Activated CD8-positive, alpha-beta T cell treated with anti-CD3 and anti-CD28 coated beads for 36 hours (primary cell): ENCODE measurements around the gene VPREB3. TPM values are rescaled to one million over a fixed set of nuclear protein-coding genes. Genes with fewer than 3 reads are reported as not detected.

ENCODE experiments used
- ATAC-seq: fragments of 200-7000 bp; cut with Tn5 transposase; one replicate; pipeline ENCODE4 v1.10.0; 2021; ENCODE audit warnings: mild to moderate bottlenecking, moderate library complexity
- CTCF ChIA-PET: fragments of 350-600 bp; sonication (Branson Sonifier 250); formaldehyde crosslinking; loops from one replicate; lab custom pipeline; 2021; ENCODE audit warnings: antibody characterized with exemption; lab: Charles Lee
- POLR2A ChIA-PET: fragments of 350-600 bp; sonication (Branson Sonifier 250); formaldehyde crosslinking; loops from one replicate; lab custom pipeline; 2021; ENCODE audit warnings: antibody characterized with exemption; lab: Charles Lee
- DNase-seq: peaks from one replicate; pipeline ENCODE4 v3.0.0-alpha.2; 2020
- H3K27ac Mint-ChIP-seq: one replicate; pipeline ENCODE4 v1.8.0; 2021; ENCODE audit warnings: mild to moderate bottlenecking, mixed read lengths
- H3K27me3 Mint-ChIP-seq: one replicate; pipeline ENCODE4 v1.8.0; 2021; ENCODE audit warnings: mixed read lengths
- H3K36me3 Mint-ChIP-seq: one replicate; pipeline ENCODE4 v1.8.0; 2021; ENCODE audit warnings: low read depth, mixed read lengths
- H3K4me1 Mint-ChIP-seq: one replicate; pipeline ENCODE4 v1.8.0; 2021; ENCODE audit warnings: low read depth, mixed read lengths
- H3K4me3 Mint-ChIP-seq: one replicate; pipeline ENCODE4 v1.8.0; 2021; ENCODE audit warnings: mild to moderate bottlenecking, moderate library complexity, mixed read lengths
- H3K9me3 Mint-ChIP-seq: one replicate; pipeline ENCODE4 v1.8.0; 2021; ENCODE audit warnings: mixed read lengths
- intact Hi-C: fragments of 100-400 bp; cut with micrococcal nuclease; formaldehyde crosslinking; loops from one replicate; pipeline ENCODE4 v1.10.0; 2022
- total RNA-seq, 2 experiments: library from RNA; stranded (reverse); gene quantifications; one replicate each; pipeline ENCODE4 v1.2.3, GENCODE V29; 2021
- TF ChIP-seq, protein P1 (sequence below): fragments of 200-600 bp; IDR thresholded peaks from one replicate; pipeline ENCODE4 v1.8.0; 2022; ENCODE audit warnings: antibody characterized with exemption, mild to moderate bottlenecking

VPREB3 gene
- total RNA-seq, 2 experiments from 2014 or later = not detected

DNA sequence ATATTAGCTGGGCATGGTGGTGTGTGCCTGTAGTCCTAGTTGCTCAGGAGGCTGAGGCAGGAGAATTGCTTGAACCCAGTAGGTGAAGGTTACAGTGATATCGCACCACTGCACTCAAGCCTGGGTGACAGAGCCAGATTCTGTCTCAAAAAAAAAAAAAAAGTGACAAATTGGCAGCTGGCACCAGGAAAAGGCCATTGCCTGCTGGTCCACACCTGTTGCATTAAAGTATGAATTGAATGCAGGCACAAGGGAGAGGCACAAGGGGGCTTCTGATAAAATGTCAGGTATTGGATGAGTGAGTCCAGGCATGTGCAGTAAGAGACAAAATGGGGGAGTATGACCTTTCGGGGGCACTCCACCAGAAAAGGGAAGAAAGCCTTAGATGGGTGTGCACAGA lies 31.5 kb downstream of the VPREB3 start:
- Mint-ChIP-seq H3K27ac (no peak overlapping the region), H3K4me1 (no peaks in the 10 kb centered on the region), H3K4me3 (no peak overlapping the region), H3K27me3 (peaks cover 2% of the 10 kb centered on the region), H3K36me3 (no peaks in the 10 kb centered on the region), H3K9me3 (no peaks in the 10 kb centered on the region)
- DNase-seq = no peak
- TF ChIP-seq, protein P1, sequence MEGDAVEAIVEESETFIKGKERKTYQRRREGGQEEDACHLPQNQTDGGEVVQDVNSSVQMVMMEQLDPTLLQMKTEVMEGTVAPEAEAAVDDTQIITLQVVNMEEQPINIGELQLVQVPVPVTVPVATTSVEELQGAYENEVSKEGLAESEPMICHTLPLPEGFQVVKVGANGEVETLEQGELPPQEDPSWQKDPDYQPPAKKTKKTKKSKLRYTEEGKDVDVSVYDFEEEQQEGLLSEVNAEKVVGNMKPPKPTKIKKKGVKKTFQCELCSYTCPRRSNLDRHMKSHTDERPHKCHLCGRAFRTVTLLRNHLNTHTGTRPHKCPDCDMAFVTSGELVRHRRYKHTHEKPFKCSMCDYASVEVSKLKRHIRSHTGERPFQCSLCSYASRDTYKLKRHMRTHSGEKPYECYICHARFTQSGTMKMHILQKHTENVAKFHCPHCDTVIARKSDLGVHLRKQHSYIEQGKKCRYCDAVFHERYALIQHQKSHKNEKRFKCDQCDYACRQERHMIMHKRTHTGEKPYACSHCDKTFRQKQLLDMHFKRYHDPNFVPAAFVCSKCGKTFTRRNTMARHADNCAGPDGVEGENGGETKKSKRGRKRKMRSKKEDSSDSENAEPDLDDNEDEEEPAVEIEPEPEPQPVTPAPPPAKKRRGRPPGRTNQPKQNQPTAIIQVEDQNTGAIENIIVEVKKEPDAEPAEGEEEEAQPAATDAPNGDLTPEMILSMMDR = no peak
- ChIA-PET POLR2A (interaction anchor here (0.6 kb wide), 1 partner anchor 41 kb away, joined by 3 read pairs; no protein-coding TSS in a partner anchor), CTCF (no interaction called here)
- ATAC-seq = no peak
- intact Hi-C loops = no loop called here

DNA sequence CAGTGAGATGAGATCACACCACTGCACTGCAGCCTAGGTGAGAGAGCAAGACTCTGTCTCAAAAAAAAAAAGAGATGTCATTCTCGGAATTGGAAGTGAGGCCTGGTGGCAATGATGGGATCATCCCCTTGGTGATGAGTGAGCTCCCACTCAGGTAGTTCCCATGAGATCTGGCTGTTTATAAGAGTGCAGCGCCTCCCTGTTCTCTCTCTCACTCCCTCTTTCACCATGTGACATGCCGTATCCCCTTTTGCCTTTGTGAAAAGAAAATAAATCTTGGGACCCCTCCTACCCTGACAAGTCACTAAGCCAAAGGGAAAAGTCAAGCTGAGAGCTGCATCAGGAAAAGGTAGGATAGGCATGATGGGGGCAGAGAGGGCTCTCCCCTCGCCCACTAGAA lies 32.1 kb downstream of the VPREB3 start:
- Mint-ChIP-seq H3K27ac (no peak overlapping the region), H3K4me3 (no peak overlapping the region), H3K9me3 (no peaks in the 10 kb centered on the region), H3K4me1 (peaks cover 4% of the 10 kb centered on the region), H3K36me3 (no peaks in the 10 kb centered on the region), H3K27me3 (peaks cover 2% of the 10 kb centered on the region)
- TF ChIP-seq, protein P1 = no peak
- intact Hi-C loops = no loop called here
- ChIA-PET CTCF (no interaction called here), POLR2A (interaction anchor here (0.6 to 1.2 kb wide), 2 partner anchors 29 to 41 kb away, joined by 3 read pairs; no protein-coding TSS in a partner anchor)
- DNase-seq (no peak), ATAC-seq (no peak)

DNA sequence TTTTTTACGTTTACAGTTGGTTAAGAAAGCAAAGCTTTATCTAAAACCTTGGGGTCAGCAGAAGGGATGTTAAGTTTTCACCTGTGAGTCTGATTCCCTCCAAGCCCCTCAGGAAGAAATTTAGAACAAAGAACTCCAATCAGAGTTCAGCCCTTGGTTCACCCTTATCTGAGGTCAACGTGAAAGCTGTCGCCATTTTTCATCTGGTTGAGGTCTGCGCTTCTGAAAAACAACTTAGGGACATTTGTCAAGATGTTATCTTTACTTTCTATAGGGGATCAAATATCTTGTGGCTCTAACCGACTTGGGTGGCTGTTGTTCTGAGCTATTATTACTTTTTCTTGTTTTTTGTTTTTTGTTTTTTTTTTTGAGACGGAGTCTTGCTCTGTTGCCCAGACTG lies 33.4 kb downstream of the VPREB3 start:
- no peak overlapping the region for H3K27ac Mint-ChIP-seq
- H3K9me3 Mint-ChIP-seq = no peaks in the 10 kb centered on the region
- TF ChIP-seq, protein P1 = no peak
- no peak for ATAC-seq
- ChIA-PET CTCF (no interaction called here), POLR2A (interaction anchor here (1.1 to 1.2 kb wide), 2 partner anchors 24 to 31 kb away, joined by 3 read pairs; no protein-coding TSS in a partner anchor)
- H3K36me3 Mint-ChIP-seq = no peaks in the 10 kb centered on the region
- H3K4me3 Mint-ChIP-seq = no peak overlapping the region
- intact Hi-C loops = no loop called here
- peaks cover 2% of the 10 kb centered on the region for H3K27me3 Mint-ChIP-seq
- no peak for DNase-seq
- H3K4me1 Mint-ChIP-seq = peaks cover 4% of the 10 kb centered on the region

DNA sequence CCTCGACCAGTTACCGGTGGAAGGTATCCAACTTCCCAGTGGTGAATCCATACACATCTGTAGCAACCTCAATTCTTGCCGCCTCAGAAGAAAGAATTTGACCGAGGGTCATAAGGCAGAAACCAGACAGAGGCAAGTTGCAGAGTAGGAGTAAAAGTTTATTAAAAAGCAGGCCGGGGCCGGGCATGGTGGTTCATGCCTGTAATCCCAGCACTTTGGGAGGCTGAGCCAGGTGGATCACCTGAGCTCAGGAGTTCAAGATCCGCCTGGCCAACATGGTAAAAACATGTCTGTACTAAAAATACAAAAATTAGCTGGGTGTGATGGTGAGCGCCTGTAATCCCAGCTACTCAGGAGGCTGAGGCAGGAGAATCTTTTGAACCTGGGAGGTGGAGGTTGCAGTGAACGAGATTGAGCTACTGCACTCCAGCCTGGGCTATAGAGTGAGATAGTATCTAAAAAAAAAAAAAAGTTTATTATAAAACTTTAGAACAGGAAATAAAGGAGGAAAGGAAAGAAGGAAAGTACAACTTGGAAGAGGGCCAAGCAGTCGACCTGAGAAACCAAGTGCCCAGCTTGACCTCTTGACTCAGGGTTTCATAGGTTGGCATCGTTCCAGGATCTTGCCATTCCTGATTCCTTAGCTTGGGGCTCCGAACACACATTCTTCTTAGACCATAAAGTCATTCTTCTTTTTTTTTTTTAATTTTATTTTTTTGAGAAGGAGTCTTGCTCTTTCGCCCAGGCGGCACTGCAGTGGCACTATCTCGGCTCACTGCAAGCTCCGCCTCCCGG lies 35.7 kb downstream of the VPREB3 start:
- POLR2A ChIA-PET = interaction anchor here (1.2 to 2.8 kb wide), 2 partner anchors 13 to 24 kb away, joined by 3 to 9 read pairs; no protein-coding TSS in a partner anchor
- Mint-ChIP-seq H3K4me1 (peaks cover 19% of the 10 kb centered on the region), H3K9me3 (no peaks in the 10 kb centered on the region), H3K27me3 (peaks cover 2% of the 10 kb centered on the region), H3K36me3 (peaks cover 13% of the 10 kb centered on the region), H3K4me3 (peak overlapping the region; percentile 7), H3K27ac (no peak overlapping the region)
- TF ChIP-seq, protein P1 = no peak
- intact Hi-C loops = no loop called here
- CTCF ChIA-PET = no interaction called here
- ATAC-seq (no peak), DNase-seq (no peak)
